Pulmonary artery endothelial cell (primary cell): Measurements from ENCODE around the gene DRC7. TPM values are rescaled to one million over a fixed set of nuclear protein-coding genes. Genes with fewer than 3 reads are reported as not detected.

ENCODE experiments used
- DNase-seq: peaks from one replicate; pipeline ENCODE4 v3.0.0-alpha.2; 2011; ENCODE audit warnings: low read depth, low spot score
- total RNA-seq: library from RNA; depleted of rRNA; stranded (reverse); fragments of >200 nt; gene quantifications from 2 replicates; pipeline ENCODE4 v1.2.3, GENCODE V29; 2014

DRC7 gene
- total RNA-seq, 1 donor from 2014 or later, result 0.13 TPM

DNA sequence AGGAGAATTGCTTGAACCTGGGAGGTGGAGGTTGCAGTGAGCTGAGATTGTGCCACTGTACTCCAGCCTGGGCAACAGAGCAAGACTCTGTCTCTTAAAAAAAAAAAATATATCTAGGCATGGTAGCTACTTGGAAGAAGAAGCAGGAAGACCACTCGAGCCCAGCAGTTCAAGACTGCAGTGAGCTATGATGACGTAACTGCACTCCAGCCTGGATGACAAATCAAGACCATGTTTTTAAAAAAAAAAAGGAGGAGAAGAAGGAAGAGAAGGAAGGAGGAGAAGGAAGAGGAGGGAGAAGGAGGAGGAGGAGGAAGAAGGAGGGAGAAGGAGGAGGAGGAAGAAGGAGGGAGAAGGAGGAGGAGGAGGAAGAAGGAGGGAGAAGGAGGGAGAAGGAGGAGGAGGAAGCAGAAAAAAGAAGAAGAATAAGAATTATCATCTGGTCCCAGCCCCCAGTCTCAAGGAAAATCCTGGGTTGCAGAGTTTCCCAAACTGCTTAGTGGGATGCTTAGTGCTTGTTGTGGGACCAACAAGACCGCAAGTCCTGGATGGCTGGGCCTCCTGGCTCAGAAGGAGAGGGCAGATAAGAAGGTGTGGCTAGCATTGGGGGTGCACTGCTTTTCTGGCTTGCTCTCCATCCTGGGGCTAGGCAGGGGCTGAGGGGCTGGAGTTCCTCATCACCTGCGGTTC is 3.7 kb upstream of the DRC7 start:
- no peak for DNase-seq

DNA sequence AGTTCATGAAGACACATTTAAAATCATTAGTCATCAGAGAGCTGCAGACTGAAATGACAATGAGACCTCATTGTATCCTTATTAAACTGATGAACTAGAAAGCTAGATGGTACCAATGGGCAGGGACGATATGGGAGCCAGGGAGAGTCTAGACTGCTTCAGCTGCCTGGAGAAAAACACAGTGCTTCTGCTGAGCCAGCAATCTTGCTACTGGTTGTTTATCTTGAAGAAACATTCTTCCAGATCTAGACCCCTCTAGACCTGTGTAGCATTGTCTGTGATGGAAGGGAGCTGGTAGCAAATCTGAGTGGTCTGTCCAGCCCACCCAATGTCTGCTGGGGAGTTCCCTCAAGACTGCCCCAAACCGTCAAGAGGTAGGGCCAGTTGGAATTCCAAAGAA is 2.0 kb upstream of the DRC7 start:
- DNase-seq, result no peak

DNA sequence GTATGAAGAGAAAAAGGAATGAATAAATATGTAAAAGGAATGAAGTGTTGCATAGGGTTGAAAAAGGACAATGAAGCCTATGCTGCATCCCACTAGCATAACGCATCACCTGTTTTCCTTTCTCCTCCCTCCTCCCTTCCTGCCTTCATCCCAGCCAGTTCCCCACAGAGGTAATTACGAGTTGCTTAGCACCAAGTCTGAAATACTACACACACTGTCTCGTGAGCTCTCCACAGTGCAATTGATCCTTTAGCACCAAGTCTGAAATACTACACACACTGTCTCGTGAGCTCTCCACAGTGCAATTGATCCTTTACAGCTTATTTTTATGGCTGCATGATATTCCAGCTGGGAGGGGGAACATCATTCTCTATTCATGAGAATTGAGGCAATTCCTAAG is 1.1 kb upstream of the DRC7 start:
- DNase-seq, result no peak

DNA sequence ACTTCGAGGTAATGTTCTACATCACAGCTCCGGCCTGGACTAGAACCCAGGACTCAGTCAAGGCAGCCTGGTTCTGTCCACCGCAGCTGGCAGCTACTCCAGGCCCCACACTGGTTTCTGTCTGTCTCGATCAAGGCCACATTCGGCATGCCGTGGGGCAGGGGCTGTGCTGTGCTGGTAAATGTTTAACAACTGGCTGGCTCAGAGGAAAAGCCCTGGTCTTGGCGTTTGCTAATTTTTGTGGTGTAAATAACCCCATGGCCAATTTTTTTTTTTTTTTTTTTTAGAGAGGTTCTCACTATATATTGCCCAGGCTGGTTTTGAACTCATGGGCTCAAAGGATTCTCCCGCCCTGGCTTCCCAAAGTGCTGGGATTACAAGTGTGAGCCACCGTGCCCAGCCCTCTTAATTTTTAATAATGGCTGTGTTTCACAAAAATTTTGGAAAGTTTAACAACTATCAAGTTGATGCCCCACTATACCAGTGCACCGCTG is 328 bp upstream of the DRC7 start:
- no peak for DNase-seq

DNA sequence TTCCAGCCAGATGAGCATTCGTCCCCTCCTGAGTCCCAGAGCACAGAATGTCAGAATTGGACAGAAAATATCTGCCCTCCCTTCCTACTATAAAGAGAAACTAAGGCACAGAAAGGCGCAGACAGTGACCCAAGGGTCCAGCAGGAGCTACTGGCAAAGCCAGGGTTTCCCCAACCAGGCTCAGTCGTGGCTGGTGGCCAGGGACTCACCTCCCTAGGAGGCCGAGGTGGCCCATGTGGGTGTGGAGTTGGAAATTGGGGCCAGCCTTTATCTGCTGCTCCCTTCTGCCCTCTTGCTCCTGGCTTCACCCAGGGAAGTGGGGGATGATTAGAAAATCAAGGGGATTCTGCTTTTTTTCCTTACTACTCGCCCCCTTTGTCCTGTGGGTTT is 1.1 kb downstream of the DRC7 start:
- no peak for DNase-seq

DNA sequence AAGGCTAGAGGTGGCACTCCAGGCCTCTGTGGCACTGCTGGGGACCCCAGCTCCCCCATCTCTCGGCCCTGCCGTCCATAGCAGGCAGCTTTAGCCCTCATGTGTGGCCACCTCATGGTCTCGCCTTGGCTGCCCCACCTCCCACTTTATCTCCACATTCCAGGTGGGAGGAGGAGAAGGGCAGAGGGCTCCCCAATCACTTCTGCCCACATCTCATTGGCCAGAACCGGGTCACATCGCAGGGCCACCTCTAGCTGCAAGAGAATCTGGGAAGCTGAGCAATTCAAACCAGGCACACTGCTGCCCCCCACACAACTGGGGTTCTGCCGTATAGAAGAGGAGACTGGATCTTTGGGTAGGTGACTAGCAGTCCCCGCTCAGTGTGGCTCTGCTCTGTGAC is 1.6 kb downstream of the DRC7 start:
- no peak for DNase-seq

DNA sequence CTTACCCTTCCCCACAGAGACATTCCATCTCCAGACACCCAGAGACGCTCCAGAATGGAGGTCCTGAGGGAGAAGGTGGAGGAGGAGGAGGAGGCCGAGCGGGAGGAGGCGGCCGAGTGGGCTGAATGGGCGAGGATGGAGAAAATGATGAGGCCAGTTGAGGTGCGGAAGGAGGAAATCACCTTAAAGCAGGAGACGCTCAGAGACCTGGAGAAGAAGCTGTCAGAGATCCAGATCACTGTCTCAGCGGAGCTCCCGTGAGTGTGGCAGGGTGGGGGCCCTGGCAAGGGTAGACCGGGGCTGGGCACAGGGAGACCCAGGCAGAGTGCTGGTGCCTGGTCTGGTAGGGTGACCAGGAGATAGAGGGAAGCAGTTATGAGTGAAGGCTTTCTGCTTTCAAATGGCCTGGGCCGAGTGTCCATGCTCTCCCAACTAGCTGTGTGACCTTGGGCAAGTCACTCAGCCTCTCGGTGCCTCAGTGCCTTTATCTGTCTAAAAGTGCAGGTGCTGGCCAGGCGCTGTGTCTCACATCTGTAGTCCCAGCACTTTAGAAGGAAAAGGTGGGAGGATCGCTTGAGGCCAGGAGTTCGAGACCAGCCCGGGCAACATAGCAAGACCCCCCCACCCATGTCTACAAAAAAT is 3.4 kb downstream of the DRC7 start:
- DNase-seq, result no peak

DNA sequence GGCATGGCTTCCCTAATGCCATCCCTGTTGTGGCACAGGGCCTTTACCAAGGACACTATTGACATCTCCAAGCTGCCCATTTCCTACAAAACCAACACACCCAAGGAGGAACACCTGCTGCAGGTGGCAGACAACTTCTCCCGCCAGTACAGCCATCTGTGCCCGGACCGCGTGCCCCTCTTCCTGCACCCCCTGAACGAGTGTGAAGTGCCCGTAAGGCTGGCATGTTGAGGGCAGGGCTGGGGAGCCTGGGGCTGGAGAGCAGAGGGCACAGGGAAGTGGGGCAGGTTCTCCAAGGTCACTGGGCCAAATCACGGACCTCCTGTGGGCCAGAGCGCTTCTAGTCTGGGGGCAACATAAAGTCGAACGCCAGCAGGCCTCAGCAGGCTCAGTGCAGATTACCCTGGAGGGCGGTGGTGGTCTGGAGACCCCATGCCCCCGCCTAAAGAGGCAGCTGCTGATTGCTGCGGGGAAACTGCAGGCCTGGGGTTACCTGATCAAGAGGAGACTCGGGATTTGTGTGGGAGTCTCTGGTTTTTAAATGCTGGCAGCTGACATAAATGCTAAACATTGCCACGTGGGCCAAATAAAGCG is 4.3 kb downstream of the DRC7 start:
- DNase-seq, result no peak

DNA sequence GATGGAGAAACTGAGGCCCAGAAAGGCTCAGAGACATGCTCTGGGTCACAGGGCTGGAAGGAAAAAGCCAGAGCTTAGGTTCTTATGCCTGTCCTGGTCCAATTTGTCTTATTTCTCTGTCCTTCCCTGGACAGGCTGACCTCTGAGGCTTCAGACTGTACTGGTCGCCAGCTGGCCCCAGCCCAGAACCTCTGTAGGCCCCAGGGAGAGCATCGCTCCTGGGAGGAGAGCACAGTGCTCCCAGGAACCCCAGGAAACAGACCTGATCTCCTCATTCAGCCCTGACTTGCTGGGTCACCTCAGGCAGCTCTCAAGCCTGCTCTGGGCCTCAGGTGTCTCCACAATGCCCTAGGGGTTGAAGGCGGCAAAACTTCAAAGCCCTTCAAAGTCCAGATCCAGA is 4.9 kb downstream of the DRC7 start:
- no peak for DNase-seq

DNA sequence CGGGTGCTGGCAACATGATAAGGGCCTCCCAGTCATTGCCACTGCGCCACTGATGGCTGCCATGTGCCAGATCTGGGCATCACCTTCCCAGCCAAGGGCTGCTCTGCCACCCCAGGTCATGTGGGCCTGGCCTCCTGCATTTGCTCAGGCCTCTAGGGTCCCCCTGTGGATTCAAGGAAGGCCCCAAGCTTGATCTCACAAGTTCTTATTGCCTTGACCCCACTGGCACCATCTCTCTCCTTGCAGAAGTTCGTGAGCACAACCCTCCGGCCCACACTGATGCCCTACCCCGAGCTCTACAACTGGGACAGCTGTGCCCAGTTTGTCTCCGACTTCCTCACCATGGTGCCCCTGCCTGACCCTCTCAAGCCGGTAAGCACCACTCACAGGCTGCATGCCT is 5.3 kb downstream of the DRC7 start:
- DNase-seq, result no peak

DNA sequence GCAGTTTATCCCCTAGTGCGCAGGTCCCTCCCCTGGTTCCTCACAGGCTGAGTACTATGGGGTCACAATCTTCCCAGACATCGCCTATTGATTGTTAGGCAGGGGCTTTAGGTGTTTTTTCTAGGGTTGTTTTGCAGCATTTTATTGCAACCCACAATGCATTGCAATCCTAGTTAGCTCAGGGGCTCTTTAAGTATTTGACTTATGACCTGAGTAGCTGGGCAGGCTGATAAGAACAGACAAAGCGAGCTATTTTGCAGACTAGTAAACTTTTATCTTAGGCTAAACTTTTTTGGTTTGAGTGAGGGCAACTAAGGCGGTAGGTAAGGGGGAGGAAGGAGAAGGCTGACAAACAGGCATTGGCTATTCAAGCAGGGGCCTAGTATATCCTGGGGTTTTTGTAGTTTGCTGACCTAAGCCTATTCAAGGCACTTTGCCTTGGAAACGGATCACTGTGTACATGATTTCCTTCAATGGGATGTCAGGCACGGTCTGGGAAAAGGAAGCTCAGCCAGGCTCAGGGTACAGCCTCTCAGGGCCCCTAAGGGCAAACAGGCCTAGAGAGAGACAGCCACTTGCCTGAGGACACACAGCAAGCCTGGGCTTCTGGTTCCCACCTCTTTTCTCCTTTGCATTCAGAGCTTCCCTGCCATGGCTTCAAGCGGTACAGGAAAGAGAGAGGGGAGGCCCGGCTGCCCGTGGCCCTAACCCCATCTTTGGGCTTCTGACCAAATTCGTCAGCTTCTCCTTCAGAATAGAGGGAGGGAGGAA is 6.4 kb downstream of the DRC7 start:
- no peak for DNase-seq

DNA sequence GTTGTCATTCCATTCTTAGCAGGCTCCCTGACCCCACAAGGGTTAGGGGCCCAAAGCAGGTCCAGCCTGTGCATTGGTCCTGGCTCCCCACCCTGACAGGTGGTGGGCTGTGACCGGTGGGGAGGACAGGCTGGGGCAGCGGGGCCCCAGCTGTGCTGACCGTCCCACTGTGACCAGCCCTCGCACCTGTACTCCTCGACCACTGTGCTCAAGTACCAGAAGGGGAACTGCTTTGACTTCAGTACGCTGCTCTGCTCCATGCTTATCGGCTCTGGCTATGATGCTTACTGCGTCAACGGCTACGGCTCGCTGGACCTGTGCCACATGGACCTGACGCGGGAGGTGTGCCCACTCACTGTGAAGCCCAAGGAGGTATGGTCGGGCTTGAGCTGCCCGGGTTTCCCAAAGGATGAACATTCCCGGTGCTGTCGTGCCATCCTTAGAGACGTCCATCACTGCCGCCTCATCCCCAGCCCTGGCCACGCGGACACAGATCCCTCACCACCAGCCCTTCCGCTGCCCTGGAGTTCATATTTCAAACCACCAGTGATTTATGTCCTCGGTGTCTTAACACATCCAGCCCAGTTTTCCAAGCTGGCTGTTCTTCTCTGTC is 7.3 kb downstream of the DRC7 start:
- no peak for DNase-seq

DNA sequence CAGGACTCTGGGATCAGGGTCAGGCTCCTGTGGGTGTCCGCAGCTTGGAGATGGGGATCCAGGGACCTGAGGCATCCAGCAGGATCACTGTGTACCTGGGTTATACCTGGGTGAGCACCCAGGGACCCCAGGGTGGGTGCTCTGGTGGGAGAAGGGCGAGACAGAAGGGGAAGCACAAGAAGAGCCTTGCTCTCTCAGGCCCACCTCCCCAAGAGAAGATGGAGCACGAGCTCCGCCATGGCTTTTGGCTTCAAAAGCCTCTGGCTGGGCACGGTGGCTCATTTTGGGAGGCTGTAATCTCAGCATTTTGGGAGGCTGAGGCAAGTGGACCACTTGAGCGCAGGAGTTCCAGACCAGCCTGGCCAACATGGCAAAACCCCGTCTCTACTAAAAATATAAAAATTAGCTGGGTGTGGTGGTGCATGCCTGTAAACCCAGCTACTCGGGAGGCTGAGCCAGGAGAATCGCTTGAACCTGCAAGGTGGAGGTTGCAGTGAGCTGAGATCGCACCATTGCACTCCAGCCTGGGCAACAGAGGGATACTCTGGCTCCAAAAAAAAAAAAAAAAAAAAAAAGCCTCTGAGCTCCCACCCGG is 8.9 kb downstream of the DRC7 start:
- no peak for DNase-seq

DNA sequence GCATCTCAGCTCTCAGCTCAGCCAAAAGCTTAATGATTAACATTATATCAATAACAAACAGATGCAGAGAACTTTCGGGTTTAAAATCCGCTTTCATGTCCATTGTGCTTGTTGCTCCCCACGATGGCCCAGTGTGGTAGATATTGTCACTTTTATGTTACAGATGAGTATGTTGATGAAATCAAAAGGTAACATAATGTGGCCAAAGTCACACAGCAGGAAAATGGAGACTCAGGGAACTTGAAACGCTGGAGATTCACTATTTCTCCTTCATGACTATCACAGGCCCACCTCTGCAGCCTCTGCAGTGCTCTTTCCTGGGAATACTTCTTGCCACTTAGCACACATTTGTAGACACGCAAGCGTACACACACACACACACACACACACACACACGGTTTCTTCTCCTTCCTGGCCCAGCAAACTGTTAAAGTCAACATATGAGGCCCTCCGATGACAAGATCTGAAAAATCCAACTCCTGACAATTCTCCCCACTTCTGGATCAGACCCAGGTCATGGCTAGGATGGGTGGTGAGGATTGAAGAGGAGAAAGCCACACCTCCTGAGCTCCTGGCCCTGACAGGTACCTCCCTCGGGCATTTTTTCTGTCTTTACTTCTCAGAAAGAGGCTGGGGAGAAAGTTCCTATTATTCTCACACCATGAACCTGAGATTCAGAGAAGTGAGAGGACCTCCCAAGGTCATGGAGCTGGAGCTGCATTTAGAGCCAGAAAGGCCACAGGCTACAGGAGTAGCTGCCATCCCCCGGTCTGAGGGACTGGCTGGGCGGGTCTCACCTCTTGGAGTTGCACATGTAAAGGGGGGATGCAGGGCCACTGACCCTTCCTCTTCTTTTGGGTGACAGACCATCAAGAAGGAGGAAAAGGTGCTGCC is 9.7 kb downstream of the DRC7 start:
- no peak for DNase-seq

DNA sequence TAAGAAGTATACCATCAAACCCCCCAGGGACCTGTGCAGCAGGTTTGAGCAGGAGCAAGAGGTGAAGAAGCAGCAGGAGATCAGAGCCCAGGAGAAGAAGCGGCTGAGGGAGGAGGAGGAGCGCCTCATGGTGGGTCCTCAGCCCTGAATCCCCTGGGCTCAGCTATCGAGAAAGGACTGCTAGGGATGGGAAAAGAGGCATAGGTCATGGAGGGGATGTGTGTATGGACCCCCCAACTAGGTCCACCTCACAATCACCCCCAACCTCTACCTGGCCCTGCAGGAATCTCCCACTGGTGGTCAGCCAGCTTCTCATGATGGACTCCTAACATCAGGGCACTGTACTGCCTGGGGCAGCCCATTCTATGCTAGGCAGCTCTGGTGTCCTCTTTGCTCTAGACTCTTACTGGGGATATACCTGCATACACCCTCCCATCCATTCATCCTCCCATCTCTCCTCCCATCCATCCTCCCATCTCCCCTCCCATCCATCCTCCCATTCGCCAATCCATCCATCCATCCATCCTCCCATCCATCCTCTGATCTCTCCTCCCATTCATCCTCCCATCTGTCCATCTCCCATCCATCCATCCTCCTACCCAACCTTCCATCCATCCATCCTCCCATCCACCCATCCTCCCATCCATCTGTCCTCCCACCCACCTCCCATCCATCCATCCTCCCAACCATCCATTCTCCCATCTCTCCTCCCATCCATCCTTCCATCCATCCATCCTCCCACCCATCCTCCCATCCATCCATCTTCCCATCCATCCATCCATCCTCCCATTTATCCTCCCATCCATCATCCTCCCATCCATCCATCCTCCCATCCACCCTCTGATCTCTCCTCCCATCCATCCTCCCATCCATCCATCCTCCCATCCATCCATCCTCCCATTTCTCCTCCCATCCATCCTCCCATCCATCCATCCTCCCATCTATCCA is 10.6 kb downstream of the DRC7 start:
- DNase-seq, result no peak

DNA sequence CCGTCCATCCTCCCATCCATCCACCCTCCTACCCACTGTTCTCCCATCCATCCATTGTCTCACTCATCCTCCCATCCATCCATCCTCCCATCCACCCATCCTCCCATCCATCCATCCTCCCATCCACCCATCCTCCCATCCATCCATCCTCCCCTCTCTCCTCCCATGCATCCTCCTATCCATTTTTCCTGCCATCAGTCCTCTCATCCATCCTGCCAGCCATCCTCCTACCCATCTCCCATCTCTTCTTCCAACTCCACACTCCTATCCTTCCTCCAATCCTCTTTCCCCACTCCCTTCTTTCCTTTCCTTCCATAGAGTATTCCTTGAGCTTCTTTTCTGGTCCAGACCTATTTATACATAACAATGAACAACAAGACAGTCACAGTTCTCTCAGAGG is 12.1 kb downstream of the DRC7 start:
- DNase-seq, result no peak

DNA sequence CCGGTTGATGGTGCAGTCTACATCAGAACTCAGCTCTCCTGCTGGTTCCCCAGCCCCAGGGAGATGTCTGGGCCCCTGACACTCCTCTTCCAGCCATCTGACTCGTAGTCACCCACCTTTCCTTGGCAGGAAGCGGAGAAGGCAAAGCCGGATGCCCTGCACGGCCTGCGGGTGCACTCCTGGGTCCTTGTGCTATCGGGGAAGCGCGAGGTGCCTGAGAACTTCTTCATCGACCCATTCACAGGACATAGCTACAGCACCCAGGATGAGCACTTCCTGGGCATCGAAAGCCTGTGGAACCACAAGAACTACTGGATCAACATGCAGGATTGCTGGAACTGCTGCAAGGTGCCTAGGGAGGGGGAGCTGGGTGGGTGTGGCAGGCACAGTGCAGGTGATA is 12.7 kb downstream of the DRC7 start:
- no peak for DNase-seq

DNA sequence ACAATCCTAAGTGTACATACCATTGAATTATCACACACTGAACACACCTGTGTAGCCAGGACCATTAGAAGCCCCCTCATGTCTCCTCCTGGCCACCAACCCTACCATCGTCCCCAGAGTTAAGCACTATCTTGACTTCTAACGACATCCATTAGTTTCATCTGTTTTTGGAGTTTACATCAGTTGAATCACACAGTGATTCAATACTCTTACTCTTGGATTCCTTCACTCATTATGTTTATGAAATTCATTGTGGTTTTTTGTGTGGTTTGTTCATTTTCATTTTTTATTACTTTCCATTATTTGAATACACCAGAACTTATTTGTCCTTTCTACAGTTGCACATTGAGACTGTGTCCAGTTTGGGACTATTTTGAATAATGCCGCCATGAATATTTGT is 13.6 kb downstream of the DRC7 start:
- DNase-seq, result no peak

DNA sequence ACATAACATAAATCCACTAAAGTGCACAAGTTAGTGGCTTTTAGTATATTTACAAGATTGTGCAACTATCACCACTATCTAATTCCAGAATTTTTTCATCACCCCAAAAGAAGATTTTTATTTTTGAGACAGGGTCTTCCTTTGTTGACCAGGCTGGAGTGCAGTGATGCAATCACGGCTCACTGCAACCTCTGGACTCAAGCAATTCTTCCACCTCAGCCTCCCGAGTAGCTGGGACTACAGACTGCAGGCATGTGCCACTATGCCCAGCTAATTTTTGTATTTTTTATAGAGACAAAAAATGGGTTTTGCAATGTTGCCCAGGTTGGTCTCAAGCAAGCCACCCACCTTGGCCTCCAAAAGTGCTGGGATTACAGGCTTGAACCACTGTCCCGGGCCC is 15.1 kb downstream of the DRC7 start:
- DNase-seq, result no peak
